Smooth muscle cell (in vitro differentiated cells): ENCODE results near the gene NAALAD2. TPM values are rescaled to one million over a fixed set of nuclear protein-coding genes. Genes with fewer than 3 reads are reported as not detected.
A peak's percentile ranks its signal among the peaks of the same experiment; 100 is the strongest.
"Not testable (repeated sequence)": the region's sequence is repeated elsewhere in the genome, so short reads cannot be mapped to it uniquely, and the experiment has no call there.

ENCODE experiments used
- DNase-seq: peaks from one replicate; lab custom pipeline; 2025; ENCODE audit not compliant: unreplicated experiment; lab: John Stamatoyannopoulos, UW
- H2AFZ ChIP-seq: fragments of 200-600 bp; sonication (generic); 2 replicates; pipeline ENCODE4 v1.6.0; 2016; ENCODE audit warnings: antibody characterized with exemption, low read depth, mild to moderate bottlenecking
- H3F3A ChIP-seq: fragments of 200-600 bp; sonication (generic); 2 replicates; pipeline ENCODE4 v1.6.0; 2017; ENCODE audit warnings: antibody characterized with exemption, low read depth
- H3K27ac ChIP-seq: fragments of 200-600 bp; sonication (generic); 2 replicates; pipeline ENCODE4 v1.5.1; 2016; ENCODE audit warnings: low read depth, mild to moderate bottlenecking
- H3K27me3 ChIP-seq: fragments of 200-600 bp; sonication (generic); 2 replicates; pipeline ENCODE4 v1.6.1; 2016; ENCODE audit warnings: low read depth, mild to moderate bottlenecking
- H3K36me3 ChIP-seq: fragments of 200-600 bp; sonication (generic); 2 replicates; pipeline ENCODE4 v1.5.1; 2016; ENCODE audit warnings: low read depth
- H3K4me1 ChIP-seq: fragments of 200-600 bp; sonication (generic); 2 replicates; pipeline ENCODE4 v1.5.1; 2016; ENCODE audit warnings: low read depth
- H3K4me2 ChIP-seq: fragments of 200-600 bp; sonication (generic); 2 replicates; pipeline ENCODE4 v1.6.0; 2016; ENCODE audit warnings: mild to moderate bottlenecking
- H3K4me3 ChIP-seq: fragments of 200-600 bp; sonication (generic); 2 replicates; pipeline ENCODE4 v1.5.1; 2016; ENCODE audit warnings: mild to moderate bottlenecking
- H3K79me2 ChIP-seq: fragments of 200-600 bp; sonication (generic); 2 replicates; pipeline ENCODE4 v1.6.0; 2016; ENCODE audit warnings: low read depth, mild to moderate bottlenecking
- H3K9ac ChIP-seq: fragments of 200-600 bp; sonication (generic); 2 replicates; pipeline ENCODE4 v1.6.0; 2016; ENCODE audit warnings: low read depth
- H3K9me3 ChIP-seq: fragments of 200-600 bp; sonication (generic); replicated peaks from 2 replicates; pipeline ENCODE4 v1.5.1; 2016; ENCODE audit warnings: low read depth
- H4K20me1 ChIP-seq: fragments of 200-600 bp; sonication (generic); 2 replicates; pipeline ENCODE4 v1.6.0; 2016; ENCODE audit warnings: low read depth
- WGBS: methylation state at CpG from one replicate; pipeline ENCODE4 v1.1.7; 2016; ENCODE audit warnings: low lambda C conversion rate; 5-methylcytosine and 5-hydroxymethylcytosine counted together
- polyA plus RNA-seq: library from polyadenylated mRNA; unstranded; fragments of >200 nt; fragmentation: Nextera tagmentation; extraction: Ambion mirVana; gene quantifications from 2 replicates; pipeline ENCODE4 v1.2.1, GENCODE V29; 2016
- small RNA-seq: library from RNA; depleted of rRNA; stranded (forward); fragments of <200 nt; gene quantifications from one replicate; pipeline ENCODE3, GENCODE V24; 2014
- total RNA-seq: library from RNA; depleted of rRNA; stranded (reverse); fragments of >200 nt; gene quantifications from 2 replicates; pipeline ENCODE4 v1.2.3, GENCODE V29; 2014
- TF ChIP-seq, protein P1 (sequence below): fragments of 200-600 bp; sonication (generic); IDR thresholded peaks from 2 replicates; pipeline ENCODE4 v1.5.1; 2017; ENCODE audit warnings: borderline replicate concordance, mild to moderate bottlenecking, antibody characterized with exemption; ENCODE audit not compliant: insufficient read depth, poor library complexity, severe bottlenecking

Gene NAALAD2
- total and polyA plus RNA-seq, 2 experiments from 2014 or later, result 1.3 to 9.6 TPM

DNA sequence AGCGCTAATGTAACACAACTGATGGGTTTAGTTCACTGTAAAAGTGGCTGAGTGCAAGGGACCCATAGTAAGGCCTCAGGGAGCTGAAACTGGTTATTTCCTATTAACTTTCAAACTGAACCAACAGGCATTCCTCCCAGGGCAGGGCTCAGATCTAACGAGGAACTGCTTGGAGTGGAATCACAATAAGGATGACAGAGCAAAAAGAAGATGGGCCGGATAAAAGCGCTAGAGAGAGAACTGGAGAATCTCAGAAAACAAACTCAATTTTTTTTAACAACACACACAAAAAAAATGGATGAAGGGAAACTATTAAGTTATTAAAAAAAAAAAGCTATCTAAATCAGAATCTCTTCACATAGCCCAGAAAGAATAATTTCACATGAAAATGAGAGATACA is 102.5 kb downstream of the NAALAD2 start:
- H3K4me1 ChIP-seq, result no peaks in the 10 kb centered on the region
- H3K4me2 ChIP-seq, result no peak overlapping the region
- no peaks in the 10 kb centered on the region for H3K27me3 ChIP-seq
- H3K36me3 ChIP-seq, result no peaks in the 10 kb centered on the region
- no peaks in the 10 kb centered on the region for H3K79me2 ChIP-seq
- no peaks in the 10 kb centered on the region for H4K20me1 ChIP-seq
- TF ChIP-seq, protein P1, sequence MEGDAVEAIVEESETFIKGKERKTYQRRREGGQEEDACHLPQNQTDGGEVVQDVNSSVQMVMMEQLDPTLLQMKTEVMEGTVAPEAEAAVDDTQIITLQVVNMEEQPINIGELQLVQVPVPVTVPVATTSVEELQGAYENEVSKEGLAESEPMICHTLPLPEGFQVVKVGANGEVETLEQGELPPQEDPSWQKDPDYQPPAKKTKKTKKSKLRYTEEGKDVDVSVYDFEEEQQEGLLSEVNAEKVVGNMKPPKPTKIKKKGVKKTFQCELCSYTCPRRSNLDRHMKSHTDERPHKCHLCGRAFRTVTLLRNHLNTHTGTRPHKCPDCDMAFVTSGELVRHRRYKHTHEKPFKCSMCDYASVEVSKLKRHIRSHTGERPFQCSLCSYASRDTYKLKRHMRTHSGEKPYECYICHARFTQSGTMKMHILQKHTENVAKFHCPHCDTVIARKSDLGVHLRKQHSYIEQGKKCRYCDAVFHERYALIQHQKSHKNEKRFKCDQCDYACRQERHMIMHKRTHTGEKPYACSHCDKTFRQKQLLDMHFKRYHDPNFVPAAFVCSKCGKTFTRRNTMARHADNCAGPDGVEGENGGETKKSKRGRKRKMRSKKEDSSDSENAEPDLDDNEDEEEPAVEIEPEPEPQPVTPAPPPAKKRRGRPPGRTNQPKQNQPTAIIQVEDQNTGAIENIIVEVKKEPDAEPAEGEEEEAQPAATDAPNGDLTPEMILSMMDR, result no peak
- peaks cover 4% of the 10 kb centered on the region for H3F3A ChIP-seq
- no peaks in the 10 kb centered on the region for H3K9me3 ChIP-seq
- 86% methylated on average over 4 of the region's 4 CpGs for WGBS
- no peak overlapping the region for H3K9ac ChIP-seq
- no peak overlapping the region for H3K27ac ChIP-seq
- DNase-seq, result no peak
- no peak overlapping the region for H3K4me3 ChIP-seq
- no peak overlapping the region for H2AFZ ChIP-seq

- 69% methylated on average over 20 of the region's 20 CpGs for WGBS
- not testable (repeated sequence) for H3K9me3 ChIP-seq, H3K36me3 ChIP-seq, H4K20me1 ChIP-seq, H3K4me1 ChIP-seq, H3F3A ChIP-seq, H3K27ac ChIP-seq, H3K27me3 ChIP-seq, DNase-seq, H3K79me2 ChIP-seq, H2AFZ ChIP-seq, H3K4me3 ChIP-seq, H3K9ac ChIP-seq
- H3K4me2 ChIP-seq, result peak overlapping the region; percentile 10
These were observed 105.6 kb downstream of the NAALAD2 start for GRCh38 chr11:90239967-90240636.

DNA sequence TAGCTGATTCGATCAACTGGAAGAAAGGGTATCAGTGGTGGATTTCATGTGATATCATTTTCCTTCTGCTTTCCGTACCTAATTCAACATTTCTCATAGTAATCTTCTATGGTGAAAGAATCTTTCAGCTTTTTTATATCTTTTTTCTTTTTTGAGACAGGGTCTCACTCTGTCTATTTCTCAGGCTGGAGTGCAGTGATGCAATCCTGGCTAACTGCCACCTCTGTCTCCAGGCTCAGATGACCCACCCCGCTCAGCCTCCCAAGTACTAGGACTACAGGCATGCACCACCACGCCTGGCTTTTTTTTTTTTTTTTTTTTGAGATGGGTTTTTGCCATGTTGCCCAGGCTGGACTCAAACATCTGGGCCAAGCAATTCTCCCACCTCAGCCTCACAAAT is 107.0 kb downstream of the NAALAD2 start:
- H3K4me2 ChIP-seq, result no peak overlapping the region
- no peaks in the 10 kb centered on the region for H3K79me2 ChIP-seq
- H3F3A ChIP-seq, result no peaks in the 10 kb centered on the region
- no peaks in the 10 kb centered on the region for H3K36me3 ChIP-seq
- TF ChIP-seq, protein P1, result no peak
- DNase-seq, result no peak
- H4K20me1 ChIP-seq, result no peaks in the 10 kb centered on the region
- H3K27ac ChIP-seq, result no peak overlapping the region
- WGBS, result 91% methylated on average over 4 of the region's 4 CpGs
- H3K9me3 ChIP-seq, result no peaks in the 10 kb centered on the region
- H3K4me3 ChIP-seq, result no peak overlapping the region
- H3K4me1 ChIP-seq, result no peaks in the 10 kb centered on the region
- no peak overlapping the region for H2AFZ ChIP-seq
- H3K9ac ChIP-seq, result no peak overlapping the region
- H3K27me3 ChIP-seq, result no peaks in the 10 kb centered on the region

Small RNA genes lying within 50 kb of the gene (small RNA-seq; reads per million reads assigned to genes)
- not detected for gene RF00275

Other genes with a start within 250 kb of the NAALAD2 start
- not detected in 2 replicates for gene TRIM49D1, start 212.4 kb upstream of the NAALAD2 start, total RNA-seq
- gene TRIM49D1, start 212.4 kb upstream of the NAALAD2 start, polyA plus RNA-seq, result not detected in 2 replicates
- not detected in 2 replicates for gene TRIM49D2, start 210.6 kb upstream of the NAALAD2 start, total RNA-seq
- not detected in 2 replicates for gene TRIM49D2, start 210.6 kb upstream of the NAALAD2 start, polyA plus RNA-seq
- not detected in 2 replicates for gene TRIM64, start 168.6 kb upstream of the NAALAD2 start, total RNA-seq
- not detected in 2 replicates for gene TRIM64, start 168.6 kb upstream of the NAALAD2 start, polyA plus RNA-seq
- not detected in 2 replicates for gene TRIM49C, start 103.6 kb upstream of the NAALAD2 start, total RNA-seq
- not detected in 2 replicates for gene TRIM49C, start 103.6 kb upstream of the NAALAD2 start, polyA plus RNA-seq
- not detected in 2 replicates for gene UBTFL1, start 48.7 kb upstream of the NAALAD2 start, total RNA-seq
- gene UBTFL1, start 48.7 kb upstream of the NAALAD2 start, polyA plus RNA-seq, result not detected in 2 replicates
- gene CHORDC1, start 88.4 kb downstream of the NAALAD2 start, total RNA-seq, result 62.4 and 79.2 TPM in 2 replicates
- 22.3 and 23.0 TPM in 2 replicates for gene CHORDC1, start 88.4 kb downstream of the NAALAD2 start, polyA plus RNA-seq